ENCODE results near the gene PARD3B.

Gene PARD3B

DNA sequence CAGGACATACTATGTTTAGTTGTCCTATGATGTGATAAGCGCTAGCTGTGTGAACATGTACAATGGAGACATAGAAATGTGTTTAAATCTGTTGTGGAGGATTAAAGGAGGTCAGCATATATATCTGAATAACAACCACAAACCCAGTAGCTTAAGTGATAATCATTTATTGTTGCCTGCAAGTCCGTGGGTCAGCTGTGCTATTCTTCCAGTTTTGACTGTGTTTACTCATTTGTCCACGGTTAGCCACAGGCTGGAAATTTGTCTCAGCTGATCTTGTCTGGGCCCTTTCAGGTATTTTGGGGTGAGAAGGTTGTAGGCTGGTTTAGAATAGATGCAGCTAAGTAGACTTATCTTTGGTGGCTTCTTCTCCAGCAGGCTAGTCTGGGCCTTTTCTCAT lies 110.4 kb downstream of the PARD3B start:
- no peak overlapping the region for H3K4me3 ChIP-seq (ENCODE audit: insufficient read depth, low read length, poor library complexity, severe bottlenecking)
- no peaks in the 10 kb centered on the region for H3K9me3 ChIP-seq (ENCODE audit: insufficient read depth, low read length)
- H4K20me1 ChIP-seq (ENCODE audit: low read depth, low read length) = no peaks in the 10 kb centered on the region
- H3K27me3 ChIP-seq (ENCODE audit: low read length) = no peaks in the 10 kb centered on the region
- H3K9ac ChIP-seq (ENCODE audit: low read length) = no peak overlapping the region
- TF ChIP-seq EZH2phosphoT487 (conservative IDR thresholded peaks at IDR 0.05; ENCODE audit: low read length) = no peak
- TF ChIP-seq CTCF (IDR thresholded peaks at IDR 0.05; ENCODE audit: insufficient read depth, low read length, poor library complexity, severe bottlenecking) = no peak
- H3K9me2 ChIP-seq (replicated peaks; ENCODE audit: insufficient read depth, low read length) = no peaks in the 10 kb centered on the region
- no peak overlapping the region for H3K4me2 ChIP-seq (ENCODE audit: low read depth, low read length, poor library complexity, severe bottlenecking)
- no peaks in the 10 kb centered on the region for H3K36me3 ChIP-seq (ENCODE audit: low read length)
- no peak overlapping the region for H3K27ac ChIP-seq (ENCODE audit: low read depth, low read length)
- H2AFZ ChIP-seq (ENCODE audit: low read depth, low read length, severe bottlenecking) = no peak overlapping the region
- no peaks in the 10 kb centered on the region for H3K79me2 ChIP-seq (ENCODE audit: insufficient read depth, low read length)
- H3F3A ChIP-seq (ENCODE audit: insufficient read depth) = no peaks in the 10 kb centered on the region

GRCh38 chr2:204657024-204657423 lies 111.7 kb downstream of the PARD3B start:
- no peaks in the 10 kb centered on the region for H3K9me3 ChIP-seq (ENCODE audit: insufficient read depth, low read length)
- H3K4me2 ChIP-seq (ENCODE audit: low read depth, low read length, poor library complexity, severe bottlenecking) = no peak overlapping the region
- H3K79me2 ChIP-seq (ENCODE audit: insufficient read depth, low read length) = no peaks in the 10 kb centered on the region
- no peaks in the 10 kb centered on the region for H3K36me3 ChIP-seq (ENCODE audit: low read length)
- H3K27me3 ChIP-seq (ENCODE audit: low read length) = no peaks in the 10 kb centered on the region
- no peak overlapping the region for H3K27ac ChIP-seq (ENCODE audit: low read depth, low read length)
- no peaks in the 10 kb centered on the region for H3K9me2 ChIP-seq (replicated peaks; ENCODE audit: insufficient read depth, low read length)
- H3F3A ChIP-seq (ENCODE audit: insufficient read depth) = no peaks in the 10 kb centered on the region
- no peak overlapping the region for H3K9ac ChIP-seq (ENCODE audit: low read length)
- TF ChIP-seq EZH2phosphoT487 (conservative IDR thresholded peaks at IDR 0.05; ENCODE audit: low read length) = no peak
- TF ChIP-seq CTCF (IDR thresholded peaks at IDR 0.05; ENCODE audit: insufficient read depth, low read length, poor library complexity, severe bottlenecking) = no peak
- H3K4me3 ChIP-seq (ENCODE audit: insufficient read depth, low read length, poor library complexity, severe bottlenecking) = no peak overlapping the region
- no peaks in the 10 kb centered on the region for H4K20me1 ChIP-seq (ENCODE audit: low read depth, low read length)
- no peak overlapping the region for H2AFZ ChIP-seq (ENCODE audit: low read depth, low read length, severe bottlenecking)

DNA sequence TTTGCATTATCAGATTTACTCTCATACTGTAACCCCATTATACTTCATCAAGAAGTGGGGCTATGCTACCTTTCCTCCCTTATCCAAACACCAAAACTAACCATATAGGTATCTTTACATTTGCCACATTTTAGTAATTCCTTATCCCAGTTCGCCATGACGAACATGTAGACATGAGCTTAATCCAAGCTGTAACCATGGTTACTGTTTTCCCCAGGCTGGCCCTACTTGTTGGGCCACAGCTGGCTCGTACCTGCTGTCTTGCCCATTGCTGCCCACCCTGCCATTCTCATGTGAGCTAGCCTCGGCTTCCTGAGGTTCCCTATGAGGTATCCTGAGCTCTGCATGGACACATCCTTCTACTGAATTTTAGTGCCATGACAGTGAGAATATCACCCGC lies 117.7 kb downstream of the PARD3B start:
- Histone ChIP-seq H4K20me1 (ENCODE audit: low read depth, low read length) (no peaks in the 10 kb centered on the region), H3K4me2 (ENCODE audit: low read depth, low read length, poor library complexity, severe bottlenecking) (no peak overlapping the region), H3K9ac (ENCODE audit: low read length) (no peak overlapping the region), H3K9me3 (ENCODE audit: insufficient read depth, low read length) (no peaks in the 10 kb centered on the region), H3K4me3 (ENCODE audit: insufficient read depth, low read length, poor library complexity, severe bottlenecking) (no peak overlapping the region), H2AFZ (ENCODE audit: low read depth, low read length, severe bottlenecking) (no peak overlapping the region), H3K27me3 (ENCODE audit: low read length) (no peaks in the 10 kb centered on the region), H3K79me2 (ENCODE audit: insufficient read depth, low read length) (no peaks in the 10 kb centered on the region), H3F3A (ENCODE audit: insufficient read depth) (no peaks in the 10 kb centered on the region), H3K9me2 (replicated peaks; ENCODE audit: insufficient read depth, low read length) (no peaks in the 10 kb centered on the region), H3K27ac (ENCODE audit: low read depth, low read length) (no peak overlapping the region), H3K36me3 (ENCODE audit: low read length) (no peaks in the 10 kb centered on the region)
- no peak for TF ChIP-seq EZH2phosphoT487 (conservative IDR thresholded peaks at IDR 0.05; ENCODE audit: low read length)
- no peak for TF ChIP-seq CTCF (IDR thresholded peaks at IDR 0.05; ENCODE audit: insufficient read depth, low read length, poor library complexity, severe bottlenecking)

Data from SU-DHL-6 (cell line).